ENCODE results near the gene DNAH6.
"Not testable (repeated sequence)": the region's sequence is repeated elsewhere in the genome, so short reads cannot be mapped to it uniquely, and the experiment has no call there.

DNAH6 gene

GRCh38 chr2:84768840-84769239 is 252.5 kb downstream of the DNAH6 start:
- no peak for DNase-seq

DNA sequence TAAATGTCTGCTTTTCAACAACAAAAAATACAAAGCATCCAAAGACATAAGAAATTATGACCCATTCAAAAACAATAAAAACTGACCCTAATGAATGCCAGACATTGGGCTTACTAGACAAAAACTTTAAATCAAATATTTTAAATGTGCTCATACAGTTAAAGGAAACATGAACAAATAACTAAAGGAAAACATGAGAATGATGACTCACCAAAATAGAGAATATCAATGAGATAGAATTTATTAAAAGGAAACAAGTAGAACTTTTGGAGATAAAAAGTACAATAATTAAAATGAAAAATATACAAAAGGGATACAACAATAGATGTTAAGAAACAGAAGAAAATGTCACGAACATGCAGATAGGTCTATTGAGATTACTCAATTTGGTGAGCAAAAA is 254.0 kb downstream of the DNAH6 start:
- no peak for DNase-seq

DNA sequence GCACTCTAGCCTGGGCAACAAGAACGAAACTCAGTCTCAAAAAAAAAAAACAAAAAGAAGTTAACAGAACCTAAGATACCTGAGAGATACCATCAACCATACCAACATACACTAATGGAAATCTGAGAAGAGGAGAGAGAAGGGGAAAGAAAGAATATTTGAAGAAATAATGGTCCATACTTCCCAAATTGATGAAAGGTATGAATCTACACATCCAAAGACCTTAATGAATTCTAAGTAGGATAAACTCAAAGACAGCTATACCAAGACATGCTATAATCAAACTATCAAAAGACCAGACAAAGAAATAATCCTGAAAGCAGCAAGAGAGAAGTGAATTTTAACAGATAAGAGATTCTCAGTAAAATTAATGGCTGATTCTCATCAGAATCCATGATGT is 255.0 kb downstream of the DNAH6 start:
- no peak for DNase-seq

DNA sequence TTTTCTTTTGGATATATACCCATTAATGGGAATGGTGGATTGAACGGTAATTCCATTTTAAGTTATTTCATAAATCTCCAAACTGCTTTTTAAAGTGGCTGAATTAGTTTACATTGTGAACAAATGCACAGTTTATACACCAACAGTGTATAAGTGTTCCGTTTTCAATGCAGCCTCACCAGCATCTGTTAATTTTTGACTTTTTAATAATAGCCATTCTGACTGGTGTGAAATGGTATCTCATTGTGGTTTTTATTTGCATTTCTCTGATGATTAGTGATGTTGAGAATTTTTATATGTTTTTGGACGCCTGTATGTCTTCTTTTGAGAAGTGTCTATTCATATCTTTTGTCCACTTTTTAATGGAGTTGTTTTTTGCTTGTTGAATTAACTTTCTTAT is 257.3 kb downstream of the DNAH6 start:
- not testable (repeated sequence) for DNase-seq

- no peak for DNase-seq
These were observed 259.7 kb downstream of the DNAH6 start for GRCh38 chr2:84776011-84776410.

- DNase-seq: no peak
These were observed 262.8 kb downstream of the DNAH6 start for GRCh38 chr2:84778911-84779690.

DNA sequence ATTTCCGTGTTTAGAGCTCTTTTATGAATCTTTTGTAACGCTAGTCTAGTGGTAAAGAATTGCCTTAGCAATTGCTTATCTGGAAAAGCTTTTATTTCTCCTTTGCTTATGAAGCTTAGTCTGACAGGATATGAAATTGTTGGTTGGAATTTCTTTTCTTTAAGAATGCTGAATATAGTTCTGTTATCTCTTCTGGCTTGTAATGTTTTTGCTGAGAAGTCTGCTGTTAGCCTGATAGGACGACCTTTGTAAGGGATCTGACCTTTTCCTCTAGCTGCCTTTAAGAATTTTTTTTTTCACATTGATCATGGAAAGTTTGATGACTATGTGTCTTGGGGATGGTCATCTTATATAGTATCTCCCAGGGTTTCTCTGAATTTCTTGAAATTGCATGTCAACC is 263.5 kb downstream of the DNAH6 start:
- DNase-seq: no peak

GRCh38 chr2:84781942-84782716 is 265.8 kb downstream of the DNAH6 start:
- peak; percentile 45 for DNase-seq

DNA sequence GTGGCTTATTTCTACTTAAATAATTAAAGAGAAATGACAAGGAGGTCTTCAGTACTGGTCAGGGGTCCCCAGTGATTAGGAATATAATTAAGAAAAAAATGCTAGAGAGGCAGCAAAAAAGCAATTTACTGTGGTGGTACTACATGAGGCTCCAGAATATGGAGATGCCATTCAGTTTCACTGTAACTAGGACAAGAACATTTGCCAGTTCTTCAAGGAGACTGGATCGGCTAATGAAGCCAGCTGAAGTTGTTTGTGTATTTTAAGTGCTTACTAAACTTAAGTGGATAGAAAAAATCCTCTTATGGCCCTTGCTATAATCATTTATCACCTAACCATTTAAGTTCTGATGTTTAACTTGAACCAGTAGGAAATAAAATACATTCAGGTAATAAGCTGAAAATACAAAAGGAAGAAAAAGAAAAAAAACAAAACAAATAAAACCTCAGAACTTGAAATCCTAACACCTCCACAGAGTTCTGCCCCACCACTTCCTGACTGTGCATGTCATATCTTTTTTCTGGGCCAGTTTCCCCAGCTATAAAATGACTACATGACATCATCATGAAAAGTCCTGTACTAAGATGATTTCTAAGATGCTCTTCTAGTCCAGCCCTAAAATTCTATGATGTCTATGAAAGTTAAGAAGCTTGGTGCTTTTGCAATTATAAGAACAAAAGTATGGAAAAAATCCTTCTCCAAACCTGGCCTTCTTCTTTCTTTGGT is 266.6 kb downstream of the DNAH6 start:
- DNase-seq: no peak

DNA sequence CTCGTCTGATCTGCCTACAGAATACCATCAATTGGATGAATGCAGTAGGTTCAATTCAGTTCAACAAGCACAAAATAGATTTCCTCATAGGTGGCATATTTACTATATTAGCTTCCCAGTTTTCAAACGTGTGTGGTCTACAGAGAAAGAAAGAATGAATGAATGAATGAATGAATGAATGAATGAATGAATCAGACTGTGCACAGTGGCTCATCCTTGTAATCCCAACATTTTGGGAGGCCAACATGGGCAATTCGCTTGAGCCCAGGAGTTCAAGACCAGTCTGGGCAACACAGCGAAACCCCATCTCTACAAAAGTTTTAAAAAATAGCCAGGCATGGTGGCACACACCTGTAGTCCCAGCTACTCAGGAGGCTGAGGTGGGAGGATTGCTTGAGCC is 269.7 kb downstream of the DNAH6 start:
- DNase-seq: no peak

DNA sequence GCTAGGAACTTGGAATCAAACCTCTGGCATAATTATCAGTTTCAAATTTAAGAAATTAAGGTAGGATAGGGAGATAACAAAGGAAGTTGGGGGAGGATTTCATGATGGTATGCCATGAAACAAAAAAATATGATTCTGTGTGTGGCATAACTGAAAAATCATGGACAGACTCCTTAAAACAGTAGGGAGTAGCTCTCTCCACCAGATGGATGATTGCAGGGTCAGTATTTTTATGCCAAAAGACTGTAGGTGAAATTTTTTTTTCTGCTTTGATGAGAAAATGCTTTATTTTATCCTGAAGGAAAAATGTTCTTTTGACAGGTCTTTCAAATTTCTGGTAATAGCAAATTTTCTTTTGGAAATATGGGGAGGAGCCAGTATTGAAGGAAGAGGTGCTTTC is 270.3 kb downstream of the DNAH6 start:
- DNase-seq: no peak

DNA sequence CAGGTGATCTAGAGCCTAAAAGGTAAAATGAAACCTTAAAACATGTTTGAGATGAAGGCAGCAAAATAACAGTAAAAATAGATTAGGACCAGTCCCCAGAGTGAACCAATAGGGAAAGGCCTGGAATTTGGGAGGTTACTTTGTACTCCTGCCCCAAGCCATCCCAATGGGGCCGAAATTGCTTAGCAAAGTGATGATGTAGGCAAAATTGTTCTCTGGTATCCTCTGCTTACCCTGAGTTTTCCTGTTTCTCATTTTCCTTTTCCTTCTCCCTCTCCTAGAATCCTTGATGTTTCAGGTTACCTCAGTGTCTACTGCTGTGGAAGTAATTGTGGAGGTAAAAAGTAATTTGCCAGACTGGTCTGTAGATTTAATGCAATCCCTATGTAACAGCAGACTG is 271.7 kb downstream of the DNAH6 start:
- DNase-seq: no peak

- DNase-seq: no peak
These were observed 272.2 kb downstream of the DNAH6 start for GRCh38 chr2:84788498-84788897.

DNA sequence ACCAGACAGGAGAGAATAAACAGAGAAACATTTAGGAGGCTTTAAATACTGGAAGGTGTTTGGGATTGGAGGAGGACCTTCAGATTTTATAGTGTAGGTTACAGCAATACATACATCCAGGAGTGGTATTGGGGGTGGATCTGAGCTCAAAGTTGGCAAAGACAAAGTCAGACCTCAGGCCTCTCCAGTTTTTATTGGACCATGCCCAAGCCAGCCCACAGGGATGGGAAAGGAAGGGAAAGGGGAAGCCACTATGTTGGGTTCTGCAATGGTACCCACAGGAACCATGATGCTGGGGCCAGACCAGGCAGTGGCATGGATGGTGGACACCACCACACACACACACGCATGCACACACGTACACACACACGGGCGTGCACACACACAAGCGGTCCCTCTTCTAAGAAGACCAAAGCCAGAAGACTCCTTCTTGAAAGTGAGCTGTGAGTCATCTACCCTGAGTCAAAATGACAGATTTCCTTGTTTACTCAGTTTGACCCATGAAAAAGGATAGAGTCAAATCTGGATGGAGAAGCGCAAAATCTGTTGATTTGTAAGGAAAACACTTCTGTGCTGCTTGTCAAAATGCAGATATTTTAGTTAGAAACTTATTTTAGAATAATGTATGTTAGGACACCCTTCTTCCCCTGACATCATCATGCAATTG is 276.7 kb downstream of the DNAH6 start:
- no peak for DNase-seq

DNA sequence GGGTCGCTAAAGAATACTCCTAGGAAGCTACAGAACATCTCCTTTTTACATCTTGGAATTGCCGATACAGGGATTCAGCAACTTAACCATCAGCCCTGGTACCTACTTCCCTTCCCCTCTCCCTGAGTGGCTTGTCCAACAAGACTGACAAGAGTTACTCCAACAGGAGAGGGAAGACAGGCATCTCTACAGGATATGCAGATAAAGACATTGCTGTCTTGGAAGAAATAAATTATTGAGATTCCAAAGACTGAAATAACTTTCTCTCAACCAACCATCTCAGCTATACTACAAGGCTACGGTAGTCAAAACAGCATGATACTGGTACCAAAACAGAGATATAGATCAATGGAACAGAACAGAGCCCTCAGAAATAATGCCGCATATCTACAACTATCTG is 277.3 kb downstream of the DNAH6 start:
- DNase-seq: no peak

- DNase-seq: no peak
These were observed 280.5 kb downstream of the DNAH6 start for GRCh38 chr2:84796798-84797197.

- no peak for DNase-seq
These were observed 281.0 kb downstream of the DNAH6 start for GRCh38 chr2:84797271-84797670.

GRCh38 chr2:84799772-84800171 is 283.5 kb downstream of the DNAH6 start:
- DNase-seq: no peak

DNA sequence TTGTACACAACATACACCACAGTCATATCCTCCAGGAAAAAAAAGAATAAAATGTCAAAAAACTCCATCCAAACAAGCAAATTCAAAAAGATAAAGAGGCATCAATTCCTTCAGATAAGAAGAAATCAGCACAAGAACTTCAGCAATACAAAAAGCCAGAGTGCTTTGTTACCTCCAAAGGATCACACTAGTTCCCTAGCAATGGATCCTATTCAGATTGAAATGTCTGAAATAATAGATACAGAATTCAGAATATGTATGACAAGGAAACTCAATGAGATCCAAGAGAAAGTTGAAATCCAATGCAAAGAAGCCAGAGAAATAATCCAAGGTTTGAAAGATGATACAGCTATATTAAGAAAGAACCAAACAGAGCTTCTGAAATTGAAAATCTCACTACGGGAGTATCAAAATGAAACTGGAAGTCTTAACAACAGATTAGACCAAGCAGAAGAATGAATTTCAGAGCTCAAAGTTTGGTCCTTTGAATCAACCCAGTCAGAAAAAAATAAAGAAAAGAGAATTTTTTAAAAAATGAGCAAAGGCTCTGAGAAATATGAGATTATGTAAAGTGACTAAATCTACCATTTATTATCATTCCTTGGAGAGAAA is 284.0 kb downstream of the DNAH6 start:
- DNase-seq: no peak

DNA sequence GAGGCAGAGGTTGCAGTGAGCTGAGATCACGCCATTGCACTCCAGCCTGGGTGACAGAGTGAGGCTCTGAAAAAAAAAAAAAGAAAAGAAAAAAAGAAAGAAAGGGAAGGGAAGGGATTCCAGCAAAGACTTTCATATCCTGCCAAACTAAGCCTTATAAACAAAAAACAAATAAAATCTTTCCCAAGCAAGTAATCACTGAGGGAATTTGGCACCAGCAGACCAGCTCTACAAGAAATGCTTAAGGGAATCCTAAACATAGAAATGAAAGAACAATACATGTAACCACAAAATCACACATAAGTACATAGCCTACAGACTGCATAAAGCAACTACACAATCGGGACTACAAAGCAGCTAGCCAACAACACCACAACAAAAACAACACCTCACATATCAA is 285.5 kb downstream of the DNAH6 start:
- DNase-seq: no peak

DNA sequence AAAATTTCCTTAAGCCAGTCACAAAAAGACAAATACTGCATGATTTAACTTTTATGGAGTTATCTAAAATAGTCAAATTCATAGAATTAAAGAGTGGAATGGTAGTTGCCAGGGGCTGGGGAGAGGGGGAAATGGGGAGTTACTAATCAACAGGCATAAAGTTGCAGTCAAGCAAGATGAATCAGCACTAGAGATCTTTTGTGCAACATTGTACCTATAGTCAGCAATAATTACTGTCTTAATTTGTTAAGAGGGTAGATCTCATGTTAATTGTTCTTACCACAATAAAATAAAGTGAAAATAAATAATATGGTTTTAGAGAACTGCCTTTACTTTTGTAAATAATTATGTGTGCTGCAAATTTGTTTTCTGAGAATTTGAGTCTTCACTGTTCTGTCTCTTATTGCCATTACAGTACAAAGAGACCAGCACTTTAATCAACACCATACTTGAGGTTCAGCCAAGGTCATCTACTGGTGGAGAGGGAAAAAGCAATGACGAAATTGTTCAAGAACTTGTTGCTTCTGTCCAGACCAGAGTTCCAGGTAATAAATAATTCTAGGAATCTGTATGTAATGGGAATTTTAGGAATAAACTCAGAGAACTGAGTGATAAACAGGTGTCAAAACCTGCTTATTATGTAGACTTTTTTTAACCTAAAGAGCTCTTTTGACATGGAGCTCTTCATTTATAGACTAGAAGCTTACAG is 289.1 kb downstream of the DNAH6 start:
- no peak for DNase-seq

GRCh38 chr2:84807063-84807485 is 290.8 kb downstream of the DNAH6 start:
- no peak for DNase-seq

Data from stimulated activated CD4-positive, alpha-beta T cell treated with anti-CD3 and anti-CD28 coated beads, Interleukin-12 subunit alpha, Interleukin-12 subunit beta, amount 100 ng/mL, for 4 hours (primary cell).